HG03558 (cell line): ENCODE results near the gene IRGQ.
"Not testable (repeated sequence)": the region's sequence is repeated elsewhere in the genome, so short reads cannot be mapped to it uniquely, and the experiment has no call there.

Experiments used
- ATAC-seq: cut with Tn5 transposase; IDR thresholded peaks from one replicate; pipeline ENCODE4 v1.9.1; 2021; ENCODE audit warnings: moderate number of reproducible peaks; ENCODE audit not compliant: unreplicated experiment; ENCODE audit errors: extremely low read depth

The IRGQ gene

GRCh38 chr19:43625918-43626579 is 30.1 kb upstream of the IRGQ start:
- no peak for ATAC-seq

DNA sequence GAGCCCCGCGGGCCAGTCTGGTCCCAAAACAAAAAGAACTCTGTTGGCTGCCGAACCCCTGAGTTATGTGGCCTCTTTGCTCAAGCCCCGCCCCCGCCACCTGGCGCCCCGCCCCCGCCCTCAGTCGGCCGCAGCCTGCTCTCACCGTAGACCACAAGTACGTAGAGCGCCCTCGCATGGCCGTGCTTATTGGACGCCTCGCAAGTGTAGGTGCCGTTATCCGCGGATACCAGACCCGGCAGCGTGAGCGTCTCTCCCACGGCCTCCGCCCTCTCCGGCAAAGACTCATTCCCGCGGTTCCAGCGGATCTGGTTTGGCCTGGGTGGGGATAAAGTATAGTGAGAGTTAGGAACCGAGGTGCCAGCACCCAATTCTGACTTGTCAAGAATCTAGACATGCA is 29.0 kb upstream of the IRGQ start:
- no peak for ATAC-seq

GRCh38 chr19:43623889-43624670 is 28.1 kb upstream of the IRGQ start:
- ATAC-seq: no peak

- no peak for ATAC-seq
These were observed 27.0 kb upstream of the IRGQ start for GRCh38 chr19:43622956-43623355.

- no peak for ATAC-seq
These were observed 26.1 kb upstream of the IRGQ start for GRCh38 chr19:43622070-43622469.

GRCh38 chr19:43620061-43621001 is 24.4 kb upstream of the IRGQ start:
- no peak for ATAC-seq

DNA sequence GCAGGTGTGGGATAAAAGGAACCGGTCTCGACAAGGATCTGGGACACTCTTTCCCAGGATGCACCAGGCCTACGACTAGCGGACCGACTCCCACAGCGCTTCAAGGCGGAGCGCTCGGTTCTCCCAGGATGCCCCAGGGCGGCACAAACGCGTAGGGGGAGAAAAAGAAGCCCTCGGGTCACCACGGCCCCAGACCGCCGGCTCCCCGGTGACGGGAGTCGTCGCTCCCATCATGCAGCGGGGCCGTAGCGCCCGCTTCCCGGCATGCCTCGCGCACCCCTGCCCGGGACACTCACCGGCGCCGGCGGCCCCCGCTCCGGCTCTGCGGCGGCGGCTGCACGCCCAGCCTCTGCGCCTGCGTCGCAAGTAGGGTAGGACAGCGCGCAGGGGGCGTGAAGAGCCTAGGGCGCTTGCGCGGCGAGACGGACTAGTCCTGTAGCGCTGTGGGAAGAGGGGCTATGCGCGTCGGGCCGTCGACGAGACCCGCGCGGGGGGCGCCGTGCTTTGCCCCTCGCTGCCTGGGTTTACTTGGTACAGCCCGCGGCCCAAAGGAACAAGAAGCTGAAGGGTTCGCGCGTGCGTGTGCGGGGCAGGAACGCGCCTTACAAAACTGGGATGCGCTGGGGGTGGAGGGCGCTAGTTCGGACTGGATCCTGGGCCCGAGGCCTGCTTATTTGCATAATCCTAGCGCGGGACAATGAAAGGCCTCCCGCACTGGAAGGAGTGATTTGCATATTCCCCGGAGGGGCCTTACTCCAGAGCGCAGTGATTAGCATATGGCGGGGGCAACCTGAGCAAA is 23.5 kb upstream of the IRGQ start, which contains the start of gene ZNF428:
Gene ZNF428 (minus strand): TSS at position 368 of the 799 bp plus-strand sequence. CDS start 5,325 bp downstream, outside the sequence.
- peak; percentile 51 for ATAC-seq

DNA sequence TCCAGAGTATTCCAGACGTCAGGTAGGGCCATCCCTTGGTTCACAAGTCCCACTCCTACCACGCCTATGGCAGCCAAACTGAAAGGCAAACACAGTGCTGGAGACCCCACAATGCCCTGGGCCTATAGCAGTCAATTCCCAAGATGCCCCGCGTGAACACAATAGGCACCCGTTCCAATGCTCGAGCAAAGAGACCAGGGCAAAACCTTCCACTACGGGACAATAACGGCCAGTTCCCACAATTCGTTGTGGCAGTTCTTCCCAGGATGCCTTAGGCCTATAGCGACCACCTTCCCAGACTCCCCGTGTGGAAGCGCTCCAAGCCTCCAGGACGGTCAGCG is 23.0 kb upstream of the IRGQ start:
- ATAC-seq: no peak

DNA sequence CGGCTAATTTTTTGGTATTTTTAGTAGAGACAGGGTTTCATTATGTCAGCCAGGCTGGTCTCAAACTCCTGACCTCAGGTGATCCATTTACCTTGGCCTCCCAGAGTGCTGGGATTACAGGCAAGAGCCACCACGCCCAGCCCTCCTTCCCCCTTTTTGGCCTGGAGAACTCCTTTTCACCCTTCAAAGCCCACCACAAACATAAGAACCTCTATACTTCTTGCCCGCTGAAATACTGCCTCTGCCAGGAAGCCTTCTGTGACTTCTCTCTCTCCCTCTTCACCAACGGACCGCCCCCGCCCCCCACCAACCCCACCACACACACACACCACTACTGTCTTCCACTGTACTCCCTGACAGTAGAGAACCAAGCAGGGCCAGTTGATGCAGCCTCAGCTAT is 21.0 kb upstream of the IRGQ start:
- ATAC-seq: no peak

GRCh38 chr19:43616306-43616705 is 20.4 kb upstream of the IRGQ start:
- no peak for ATAC-seq

- no peak for ATAC-seq
These were observed 16.4 kb upstream of the IRGQ start for GRCh38 chr19:43612374-43612773.

GRCh38 chr19:43611788-43612187 is 15.9 kb upstream of the IRGQ start, which contains the start of gene SRRM5:
Gene SRRM5 (plus strand): TSS chr19:43612088. CDS start chr19:43612122, 34 bp downstream.
- no peak for ATAC-seq

- no peak for ATAC-seq
These were observed 14.6 kb upstream of the IRGQ start for GRCh38 chr19:43610493-43610892.

GRCh38 chr19:43609872-43610271 is 13.9 kb upstream of the IRGQ start:
- ATAC-seq: no peak

DNA sequence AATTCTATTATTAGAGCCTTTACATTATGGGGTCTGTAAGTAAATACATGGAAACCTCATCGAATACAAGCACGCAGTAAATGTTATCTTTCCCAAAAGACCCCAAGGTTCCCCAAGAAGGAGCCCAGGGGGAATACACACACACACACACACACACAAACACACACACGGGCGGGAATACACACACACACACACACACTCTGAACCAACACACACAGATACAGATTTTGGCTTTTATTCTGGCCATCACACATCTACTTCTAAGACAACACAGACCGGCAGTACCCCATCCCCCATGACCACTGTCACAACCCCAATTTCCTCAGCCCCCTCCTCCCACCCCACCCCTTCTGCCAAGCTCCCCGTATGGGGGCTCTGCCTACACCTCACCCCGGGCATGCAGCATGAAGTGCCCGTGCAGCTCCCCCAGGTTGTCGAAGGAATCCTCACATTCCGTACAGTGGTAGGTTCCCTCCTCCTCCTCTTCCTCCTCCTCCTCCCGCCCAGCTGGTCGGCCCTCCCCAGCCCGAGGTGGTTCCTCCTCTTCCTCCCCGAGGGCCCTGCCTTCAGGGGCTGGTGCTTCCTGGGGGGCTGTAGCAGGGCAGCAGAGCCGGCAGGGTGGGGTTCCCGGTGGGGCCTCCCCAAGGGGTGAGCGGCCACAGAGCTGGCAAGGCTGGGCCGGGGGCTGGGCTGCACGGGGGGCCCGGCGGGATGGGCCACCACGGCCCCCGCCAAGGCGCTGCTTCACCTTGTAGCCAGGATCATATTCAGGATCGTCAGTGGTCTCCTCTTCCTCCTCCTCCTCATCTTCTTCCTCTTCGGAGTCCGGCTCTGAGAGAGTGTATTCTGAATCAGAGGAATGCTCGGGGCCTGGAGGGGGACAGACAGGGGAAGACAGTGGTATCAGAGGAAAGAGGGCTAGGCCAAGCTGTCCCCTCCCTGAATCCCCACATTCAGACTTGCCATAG is 11.6 kb upstream of the IRGQ start:
- ATAC-seq: no peak

GRCh38 chr19:43606569-43607229 is 10.8 kb upstream of the IRGQ start:
- no peak for ATAC-seq

DNA sequence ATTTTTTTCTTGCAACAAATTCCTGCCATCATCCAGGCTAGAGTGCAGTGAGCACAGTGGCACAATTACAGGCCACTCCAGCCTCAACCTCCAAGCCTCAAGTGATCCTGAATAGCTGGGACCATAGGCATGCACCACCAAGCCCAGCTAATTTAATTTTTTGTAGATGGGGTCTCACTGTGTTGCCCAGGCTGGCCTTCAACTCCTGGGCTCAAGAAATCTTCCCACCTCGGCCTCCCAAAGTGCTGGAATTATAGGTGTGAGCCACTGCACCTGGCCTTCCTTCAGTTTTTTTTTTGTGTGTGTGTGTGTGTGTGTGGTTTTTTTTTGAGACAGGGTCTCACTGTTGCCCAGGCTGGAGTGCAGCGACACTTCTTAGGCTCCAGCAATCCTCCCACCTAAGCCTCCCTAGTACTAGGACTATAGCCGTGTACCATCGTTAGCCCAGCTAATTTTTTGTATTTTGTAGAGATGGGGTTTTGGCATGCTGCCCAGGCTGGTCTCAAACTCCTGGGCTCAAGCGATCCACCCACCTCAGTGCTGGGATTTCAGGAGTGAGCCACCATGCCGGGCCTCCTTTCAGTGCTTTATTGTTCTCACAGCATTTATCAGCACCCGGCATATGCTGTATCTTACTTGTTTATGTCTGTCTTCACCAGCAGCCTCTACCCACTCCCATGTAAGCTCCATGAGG is 10.1 kb upstream of the IRGQ start:
- ATAC-seq: no peak

DNA sequence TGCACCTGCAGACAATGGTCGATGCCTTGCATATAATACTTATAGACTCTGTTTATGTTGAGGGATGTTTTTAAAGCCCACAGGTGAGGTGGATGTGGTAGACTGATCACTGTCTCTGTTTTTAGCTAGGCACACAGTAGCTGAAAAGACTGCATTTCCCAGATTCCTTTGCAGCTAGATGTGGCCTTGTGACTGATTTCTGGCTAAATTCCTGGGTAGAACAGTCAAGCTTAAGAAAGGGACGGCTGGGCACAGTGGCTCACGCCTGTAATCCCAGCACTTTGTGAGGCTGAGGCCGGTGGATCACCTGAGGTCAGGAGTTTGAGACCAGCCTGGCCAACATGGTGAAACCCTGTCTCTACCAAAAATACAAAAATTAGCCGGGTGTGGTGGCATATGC is 4.4 kb upstream of the IRGQ start:
- not testable (repeated sequence) for ATAC-seq
